Muscle layer of duodenum (tissue), 2 donors: Measurements from ENCODE around the gene ASB3.
A peak's percentile ranks its signal among the peaks of the same experiment; 100 is the strongest.

ENCODE experiments used
- H3K27ac ChIP-seq: one replicate; pipeline ENCODE4 v1.7.0; 2013; ENCODE audit warnings: mild to moderate bottlenecking, low read length
- H3K27me3 ChIP-seq: one replicate; pipeline ENCODE4 v1.7.0; 2013; ENCODE audit warnings: low read depth, mild to moderate bottlenecking, control low read depth, low read length
- H3K36me3 ChIP-seq, 2 donors: one replicate each; pipeline ENCODE4 v1.7.0; 2013; ENCODE audit warnings: low read length in 2 of 2, control low read depth in 1 of 2, mild to moderate bottlenecking in 1 of 2; ENCODE audit not compliant: insufficient read depth in 2 of 2, control insufficient read depth in 1 of 2
- H3K4me1 ChIP-seq, 2 donors: one replicate each; pipeline ENCODE4 v1.7.0; 2013; ENCODE audit warnings: low read length in 2 of 2, mild to moderate bottlenecking in 2 of 2, control low read depth in 1 of 2, moderate library complexity in 1 of 2; ENCODE audit not compliant: insufficient read depth in 2 of 2, control insufficient read depth in 1 of 2
- H3K4me3 ChIP-seq, 2 donors: one replicate each; pipeline ENCODE4 v1.7.0; 2013; ENCODE audit warnings: low read length in 2 of 2, low read depth in 1 of 2, mild to moderate bottlenecking in 1 of 2
- H3K9me3 ChIP-seq, 2 donors: one replicate each; pipeline ENCODE4 v1.7.0; 2013; ENCODE audit warnings: low read length in 2 of 2, control low read depth in 1 of 2, mild to moderate bottlenecking in 1 of 2; ENCODE audit not compliant: control insufficient read depth in 1 of 2
- donor health status: healthy.

Gene ASB3

DNA sequence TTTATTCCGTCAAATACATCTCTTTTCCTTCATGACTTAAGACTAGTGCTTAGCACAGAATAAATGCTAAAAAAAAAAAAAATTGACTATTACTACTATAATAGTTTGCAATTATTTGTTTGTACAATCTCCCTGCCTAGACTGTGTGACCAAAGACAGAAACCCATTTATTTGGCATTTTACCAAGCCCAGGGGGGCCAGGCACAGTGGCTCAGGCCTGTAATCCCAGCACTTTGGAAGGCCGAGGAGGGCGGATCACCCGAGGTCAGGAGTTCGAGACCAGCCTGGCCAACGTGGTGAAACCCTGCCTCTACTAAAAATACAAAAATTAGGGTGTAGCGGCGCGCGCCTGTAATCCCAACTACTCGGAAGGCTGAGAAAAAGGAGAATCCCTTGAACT, 1.4 kb downstream of the ASB3 start:
- peaks cover 0 to 5% of the 10 kb centered on the region in 2 donors for H3K36me3 ChIP-seq
- H3K9me3 ChIP-seq = no peaks in the 10 kb centered on the region
- H3K27ac ChIP-seq = no peak overlapping the region
- peaks cover 13 to 48% of the 10 kb centered on the region in 2 donors for H3K4me1 ChIP-seq
- peak overlapping the region; percentile 98 to 100 for H3K4me3 ChIP-seq
- no peaks in the 10 kb centered on the region for H3K27me3 ChIP-seq

DNA sequence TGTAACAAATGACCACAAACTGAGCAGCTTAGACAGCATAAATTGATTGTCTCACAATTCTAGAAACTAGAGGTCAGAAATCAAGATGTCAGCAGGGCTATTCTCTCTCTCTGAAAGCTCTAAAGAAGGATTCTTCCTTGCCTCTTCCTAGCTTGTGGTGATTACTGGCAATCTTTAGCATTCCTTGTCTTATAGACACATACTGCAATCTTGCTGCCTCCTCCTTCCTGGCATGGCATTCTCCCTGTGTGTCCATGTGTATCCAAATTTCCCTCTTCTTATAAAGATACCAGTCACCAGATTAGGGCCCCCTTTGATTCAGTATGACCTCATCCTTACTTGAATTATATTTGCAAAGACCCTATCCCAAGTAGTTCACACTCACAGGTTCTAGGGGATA, 2.3 kb downstream of the ASB3 start:
- Histone ChIP-seq H3K4me1 (peaks cover 13 to 48% of the 10 kb centered on the region in 2 donors), H3K27ac (no peak overlapping the region), H3K4me3 (no peak overlapping the region)

DNA sequence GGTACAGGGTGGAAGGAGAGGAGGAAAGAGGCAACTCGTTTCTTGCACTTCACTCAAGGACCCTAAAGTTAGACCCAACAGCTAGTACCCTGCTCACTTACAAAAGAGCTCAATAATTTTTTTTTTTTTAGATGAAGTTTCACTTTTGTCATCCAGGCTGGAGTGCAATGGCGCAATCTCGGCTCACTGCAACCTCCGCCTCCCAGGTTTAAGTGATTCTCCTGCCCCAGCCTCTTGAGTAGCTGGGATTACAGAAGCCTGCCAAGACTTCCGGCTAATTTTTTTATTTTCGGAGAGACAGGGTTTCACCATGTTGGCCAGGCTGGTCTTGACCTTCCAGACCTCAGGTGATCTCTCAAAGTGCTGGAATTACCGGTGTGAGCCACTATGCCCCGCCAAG, 4.1 kb downstream of the ASB3 start:
- Histone ChIP-seq H3K9me3 (no peaks in the 10 kb centered on the region), H3K36me3 (peaks cover 0 to 5% of the 10 kb centered on the region in 2 donors), H3K27me3 (no peaks in the 10 kb centered on the region), H3K4me3 (no peak overlapping the region), H3K4me1 (peaks cover 5 to 35% of the 10 kb centered on the region in 2 donors), H3K27ac (no peak overlapping the region)

More for the DNA sequence above, 2.3 kb downstream of the ASB3 start:
- Histone ChIP-seq H3K27me3 (no peaks in the 10 kb centered on the region), H3K36me3 (peaks cover 0 to 5% of the 10 kb centered on the region in 2 donors), H3K9me3 (no peaks in the 10 kb centered on the region)

DNA sequence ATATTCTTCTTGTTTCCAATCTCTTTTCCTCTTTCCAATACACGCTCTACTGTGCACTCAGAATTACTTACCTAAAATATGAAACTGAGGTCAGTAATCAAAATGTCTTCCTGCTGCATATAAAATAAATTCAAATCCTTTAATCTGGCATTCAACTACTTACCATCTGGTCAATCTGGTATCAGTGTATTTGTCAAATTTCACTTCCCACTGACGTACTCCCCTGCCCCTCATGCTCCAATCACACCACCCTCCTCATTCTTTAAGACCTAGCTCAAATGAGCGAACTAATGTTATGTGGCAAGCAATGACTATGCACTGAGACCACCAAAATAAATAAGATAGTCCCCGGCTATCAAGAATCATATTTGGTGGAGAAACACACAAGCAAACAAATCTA, 6.7 kb downstream of the ASB3 start:
- Histone ChIP-seq H3K27ac (no peak overlapping the region), H3K4me1 (peaks cover 3 to 22% of the 10 kb centered on the region in 2 donors), H3K36me3 (no peaks in the 10 kb centered on the region), H3K9me3 (no peaks in the 10 kb centered on the region), H3K4me3 (no peak overlapping the region), H3K27me3 (no peaks in the 10 kb centered on the region)

DNA sequence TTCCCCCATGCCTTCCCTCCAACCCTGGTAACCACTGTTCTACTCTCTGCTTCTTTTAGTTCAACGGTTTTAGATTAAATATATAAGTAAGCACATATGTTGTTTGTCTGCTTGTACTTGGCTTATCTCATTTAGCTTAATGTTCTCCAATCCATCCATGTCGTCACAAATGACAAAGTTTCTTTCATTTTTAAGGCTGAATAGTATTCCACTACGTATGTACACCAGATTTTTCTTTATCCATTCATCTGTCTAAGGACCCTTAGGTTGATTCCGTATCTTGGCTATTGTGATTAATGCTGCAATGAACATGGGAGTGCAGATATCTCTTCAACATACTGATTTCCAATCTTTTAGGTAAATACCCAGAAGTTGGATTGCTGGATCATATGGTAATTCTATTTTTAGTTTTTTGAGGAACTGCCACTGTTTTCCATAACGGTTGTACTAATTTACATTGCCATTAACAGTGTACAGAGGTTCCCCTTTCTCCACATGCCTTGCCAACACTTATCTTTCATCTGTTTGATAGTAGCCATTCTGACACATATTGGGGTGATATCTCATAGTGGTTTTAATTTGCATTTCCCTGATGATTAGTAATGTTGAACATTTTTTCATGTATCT, 8.1 kb downstream of the ASB3 start:
- Histone ChIP-seq H3K4me1 (peaks cover 0 to 9% of the 10 kb centered on the region in 2 donors), H3K27me3 (no peaks in the 10 kb centered on the region), H3K9me3 (no peaks in the 10 kb centered on the region), H3K4me3 (no peak overlapping the region), H3K36me3 (no peaks in the 10 kb centered on the region), H3K27ac (no peak overlapping the region)

DNA sequence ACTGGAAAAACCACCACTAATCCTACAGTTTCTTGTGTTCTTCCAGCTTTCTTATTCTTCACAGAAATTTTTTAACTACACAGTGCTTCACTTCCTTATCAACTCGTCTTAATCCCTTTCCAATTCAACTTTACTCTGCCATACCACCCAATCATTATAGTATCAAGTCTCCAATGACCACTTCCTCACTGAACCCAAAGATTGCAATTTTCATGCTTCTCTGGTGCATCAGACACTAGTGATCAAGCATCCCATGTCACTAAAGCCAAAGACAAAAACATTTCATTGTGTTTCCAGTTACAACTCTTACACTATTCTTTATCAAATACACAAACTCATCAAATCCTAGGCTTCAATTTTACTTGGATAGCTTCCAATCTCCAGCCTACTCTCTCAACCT, 9.6 kb downstream of the ASB3 start:
- Histone ChIP-seq H3K36me3 (no peaks in the 10 kb centered on the region), H3K4me3 (no peak overlapping the region), H3K27me3 (no peaks in the 10 kb centered on the region), H3K4me1 (no peaks in the 10 kb centered on the region), H3K9me3 (no peaks in the 10 kb centered on the region), H3K27ac (no peak overlapping the region)

DNA sequence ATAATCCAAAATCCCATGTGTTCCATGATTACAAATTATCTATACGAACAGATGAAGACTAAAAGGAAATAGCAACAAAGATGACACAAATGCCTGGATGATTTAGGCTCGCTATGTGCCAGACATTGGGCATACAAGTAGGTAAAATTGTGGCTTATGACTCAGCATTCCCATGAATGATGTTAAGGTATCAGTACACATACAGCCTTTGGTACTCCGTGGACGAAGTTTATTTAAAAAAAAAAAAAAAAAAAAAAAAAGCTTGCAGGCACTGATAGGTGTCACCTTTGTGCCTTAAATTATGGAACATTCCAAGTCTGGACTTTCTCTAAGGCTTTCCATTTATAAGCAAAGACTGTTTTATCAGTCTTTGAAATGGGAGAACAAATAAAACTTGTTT, 16.5 kb downstream of the ASB3 start:
- no peak overlapping the region for H3K4me3 ChIP-seq
- no peaks in the 10 kb centered on the region for H3K36me3 ChIP-seq
- H3K27me3 ChIP-seq = no peaks in the 10 kb centered on the region
- H3K4me1 ChIP-seq = peaks cover 6 to 11% of the 10 kb centered on the region in 2 donors
- no peak overlapping the region for H3K27ac ChIP-seq
- H3K9me3 ChIP-seq = no peaks in the 10 kb centered on the region

DNA sequence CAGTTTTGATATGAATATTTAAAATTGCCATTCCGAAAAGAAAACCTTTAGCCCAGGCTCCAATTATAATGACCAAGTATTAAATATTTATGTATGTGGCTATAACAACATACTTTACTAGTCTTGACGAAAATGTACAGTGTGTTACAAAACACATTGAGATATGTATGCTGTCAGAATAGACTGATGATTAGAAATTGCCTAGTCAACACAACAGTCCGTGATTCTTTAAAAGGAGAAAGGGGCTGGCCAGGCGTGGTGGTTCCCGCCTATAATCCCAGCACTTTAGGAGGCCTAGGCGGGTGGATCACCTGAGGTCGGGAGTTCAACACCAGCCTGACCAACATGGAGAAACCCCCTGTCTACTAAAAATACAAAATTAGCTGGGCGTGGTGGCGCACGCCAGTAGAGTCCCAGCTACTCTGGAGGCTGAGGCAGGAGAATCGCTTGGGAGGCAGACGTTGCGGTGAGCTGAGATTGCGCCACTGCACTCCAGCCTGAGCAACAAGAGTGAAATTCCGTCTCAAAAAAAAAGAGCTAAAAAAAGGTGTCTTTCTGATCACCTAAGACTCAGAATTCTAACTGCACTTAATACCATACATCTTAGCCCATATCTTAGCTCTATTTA, 17.3 kb downstream of the ASB3 start:
- H3K27ac ChIP-seq = no peak overlapping the region
- no peak overlapping the region for H3K4me3 ChIP-seq
- H3K36me3 ChIP-seq = no peaks in the 10 kb centered on the region
- no peaks in the 10 kb centered on the region for H3K9me3 ChIP-seq
- H3K4me1 ChIP-seq = peaks cover 6 to 11% of the 10 kb centered on the region in 2 donors
- no peaks in the 10 kb centered on the region for H3K27me3 ChIP-seq

DNA sequence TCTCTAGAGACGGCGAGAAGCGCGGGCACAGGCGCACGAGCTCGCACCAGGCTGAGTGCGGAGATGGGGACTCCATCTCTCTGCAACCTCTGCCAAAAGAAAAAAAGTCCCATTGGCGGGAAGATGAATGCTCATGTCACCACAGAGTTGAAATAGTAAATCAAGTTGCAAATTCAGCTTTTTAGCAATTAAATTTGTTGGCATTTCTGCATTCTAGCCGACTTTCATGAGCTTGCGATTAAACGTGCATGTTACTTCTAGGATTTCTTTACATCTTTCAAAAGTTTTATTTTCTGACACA, 18.6 kb downstream of the ASB3 start:
- H3K27me3 ChIP-seq = no peaks in the 10 kb centered on the region
- H3K36me3 ChIP-seq = peaks cover 0 to 2% of the 10 kb centered on the region in 2 donors
- no peaks in the 10 kb centered on the region for H3K9me3 ChIP-seq
- peak overlapping the region; percentile 92 to 98 for H3K4me3 ChIP-seq
- peak overlapping the region; percentile 85 for H3K27ac ChIP-seq
- H3K4me1 ChIP-seq = peaks cover 6 to 11% of the 10 kb centered on the region in 2 donors

DNA sequence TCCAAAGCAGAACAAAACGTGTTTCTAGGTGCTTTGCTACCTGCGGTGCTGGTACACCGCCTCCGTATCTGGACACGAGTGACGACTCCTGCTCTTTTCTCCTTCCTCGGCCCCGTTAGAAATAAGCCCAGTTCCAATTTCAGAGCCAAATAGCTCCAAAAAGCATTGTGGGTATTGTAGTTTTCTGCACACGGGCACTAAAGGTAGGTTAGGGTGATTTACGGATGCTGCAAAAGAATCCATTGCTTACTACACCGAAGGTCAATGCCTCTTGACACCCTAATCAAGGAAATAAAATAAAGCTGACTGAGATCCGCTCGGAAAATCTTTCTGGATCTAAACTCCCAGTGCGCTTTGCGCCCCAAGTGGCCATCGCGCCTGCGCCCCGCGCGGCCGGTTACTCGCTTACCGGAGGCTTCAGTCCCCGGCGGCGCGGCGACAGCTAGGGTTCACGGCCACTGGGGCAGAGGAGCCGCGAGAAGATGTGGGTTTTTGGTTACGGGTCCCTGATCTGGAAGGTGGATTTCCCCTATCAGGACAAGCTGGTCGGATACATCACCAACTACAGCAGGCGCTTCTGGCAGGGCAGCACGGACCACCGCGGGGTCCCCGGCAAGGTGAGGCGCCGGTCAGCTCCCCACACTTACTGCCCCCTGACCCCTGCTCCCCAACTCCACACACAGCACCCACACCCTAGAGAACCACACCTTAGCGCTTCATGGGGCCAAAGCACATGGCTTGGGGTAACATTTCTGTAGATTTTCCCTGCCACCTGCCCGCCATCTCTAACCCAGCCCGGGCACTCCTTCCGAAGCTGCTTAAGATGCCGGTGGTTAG, 19.1 kb downstream of the ASB3 start, which contains the start of gene CHAC2:
Gene CHAC2, plus strand, starts transcription at position 400 of the 837 bp plus-strand sequence. Its CDS starts 83 bp downstream, at position 483.
- H3K4me3 ChIP-seq = peak within 1 kb of the TSS; percentile 92 to 98
- H3K27me3 ChIP-seq = no peaks in the 10 kb centered on the region
- peaks cover 6 to 11% of the 10 kb centered on the region in 2 donors for H3K4me1 ChIP-seq
- no peaks in the 10 kb centered on the region for H3K9me3 ChIP-seq
- H3K36me3 ChIP-seq = peaks cover 0 to 6% of the 10 kb centered on the region in 2 donors
- peak within 1 kb of the TSS; percentile 85 for H3K27ac ChIP-seq

DNA sequence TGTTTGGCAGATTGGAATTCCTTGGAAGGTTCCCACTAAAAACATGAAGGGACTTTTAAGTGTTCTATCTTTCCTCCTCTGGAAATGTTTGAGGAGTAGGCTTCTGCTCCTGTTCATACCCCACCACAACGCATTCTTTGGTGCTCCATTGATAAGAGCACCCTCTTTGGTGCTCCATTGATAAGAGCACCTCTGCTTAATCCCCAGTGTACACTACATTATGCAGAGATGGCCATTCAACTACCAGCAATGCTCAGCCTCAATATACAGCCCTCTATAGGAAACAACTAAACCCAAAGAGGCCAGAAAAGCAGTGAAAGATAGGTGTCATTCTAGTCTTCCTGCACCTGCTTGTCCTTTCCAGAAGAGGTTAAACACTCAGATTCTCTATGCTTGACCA, 21.0 kb downstream of the ASB3 start:
- no peak overlapping the region for H3K27ac ChIP-seq
- H3K27me3 ChIP-seq = no peaks in the 10 kb centered on the region
- H3K4me1 ChIP-seq = peaks cover 6 to 11% of the 10 kb centered on the region in 2 donors
- H3K4me3 ChIP-seq = no peak overlapping the region
- no peaks in the 10 kb centered on the region for H3K9me3 ChIP-seq
- peaks cover 0 to 6% of the 10 kb centered on the region in 2 donors for H3K36me3 ChIP-seq
